Measurements from ENCODE around the gene HDAC7. TPM values are rescaled to one million over a fixed set of nuclear protein-coding genes. Genes with fewer than 3 reads are reported as not detected.

HDAC7 gene
- total RNA-seq, 2 experiments from 2014 or later = 373 to 382 TPM

- Mint-ChIP-seq H3K4me1 (ENCODE audit: low read depth) (peaks cover 13% of the 10 kb centered on the region), H3K27ac (no peak overlapping the region), H3K4me3 (no peak overlapping the region), H3K27me3 (no peaks in the 10 kb centered on the region), H3K36me3 (ENCODE audit: low read depth) (no peaks in the 10 kb centered on the region), H3K9me3 (no peaks in the 10 kb centered on the region)
- peak; percentile 89 for TF ChIP-seq CTCF (IDR thresholded peaks at IDR 0.05)
- ATAC-seq (peak; percentile 80), DNase-seq (peak; percentile 77)
- intact Hi-C loops (cut with micrococcal nuclease) = loop anchor here (2.0 to 5.0 kb wide), 2 partner anchors 24 to 60 kb away; partner anchors contain the start of gene RPAP3
- POLR2A ChIA-PET = interaction anchor here (0.9 to 2.2 kb wide), 9 partner anchors 11 to 50 kb away, joined by 3 to 15 read pairs (median 4); no protein-coding TSS in a partner anchor
- CTCF ChIA-PET = interaction anchor here (0.7 to 19.4 kb wide), 38 partner anchors 9 to 418 kb away, joined by 3 to 685 read pairs (median 7); partner anchors contain the start of genes ENDOU and RAPGEF3
Observed at GRCh38 chr12:47767216-47767724, 52.4 kb downstream of the HDAC7 start.

- ChIA-PET CTCF (interaction anchor here (0.7 to 19.4 kb wide), 43 partner anchors 10 to 419 kb away, joined by 3 to 685 read pairs (median 5); partner anchors contain the start of genes ENDOU, RAPGEF3 and VDR), POLR2A (interaction anchor here (0.9 to 2.1 kb wide), 10 partner anchors 10 to 50 kb away, joined by 3 to 15 read pairs (median 4); no protein-coding TSS in a partner anchor)
- no peaks in the 10 kb centered on the region for H3K27me3 Mint-ChIP-seq
- intact Hi-C loops (cut with micrococcal nuclease) = loop anchor here (2.0 to 5.0 kb wide), 2 partner anchors 24 to 59 kb away; partner anchors contain the start of gene RPAP3
- H3K9me3 Mint-ChIP-seq = no peaks in the 10 kb centered on the region
- peaks cover 13% of the 10 kb centered on the region for H3K4me1 Mint-ChIP-seq (ENCODE audit: low read depth)
- H3K36me3 Mint-ChIP-seq (ENCODE audit: low read depth) = no peaks in the 10 kb centered on the region
- ATAC-seq (peak; percentile 23), DNase-seq (no peak)
- no peak for TF ChIP-seq CTCF (IDR thresholded peaks at IDR 0.05)
- H3K27ac Mint-ChIP-seq = no peak overlapping the region
- H3K4me3 Mint-ChIP-seq = no peak overlapping the region
Observed at GRCh38 chr12:47766502-47767215, 53.0 kb downstream of the HDAC7 start.

DNA sequence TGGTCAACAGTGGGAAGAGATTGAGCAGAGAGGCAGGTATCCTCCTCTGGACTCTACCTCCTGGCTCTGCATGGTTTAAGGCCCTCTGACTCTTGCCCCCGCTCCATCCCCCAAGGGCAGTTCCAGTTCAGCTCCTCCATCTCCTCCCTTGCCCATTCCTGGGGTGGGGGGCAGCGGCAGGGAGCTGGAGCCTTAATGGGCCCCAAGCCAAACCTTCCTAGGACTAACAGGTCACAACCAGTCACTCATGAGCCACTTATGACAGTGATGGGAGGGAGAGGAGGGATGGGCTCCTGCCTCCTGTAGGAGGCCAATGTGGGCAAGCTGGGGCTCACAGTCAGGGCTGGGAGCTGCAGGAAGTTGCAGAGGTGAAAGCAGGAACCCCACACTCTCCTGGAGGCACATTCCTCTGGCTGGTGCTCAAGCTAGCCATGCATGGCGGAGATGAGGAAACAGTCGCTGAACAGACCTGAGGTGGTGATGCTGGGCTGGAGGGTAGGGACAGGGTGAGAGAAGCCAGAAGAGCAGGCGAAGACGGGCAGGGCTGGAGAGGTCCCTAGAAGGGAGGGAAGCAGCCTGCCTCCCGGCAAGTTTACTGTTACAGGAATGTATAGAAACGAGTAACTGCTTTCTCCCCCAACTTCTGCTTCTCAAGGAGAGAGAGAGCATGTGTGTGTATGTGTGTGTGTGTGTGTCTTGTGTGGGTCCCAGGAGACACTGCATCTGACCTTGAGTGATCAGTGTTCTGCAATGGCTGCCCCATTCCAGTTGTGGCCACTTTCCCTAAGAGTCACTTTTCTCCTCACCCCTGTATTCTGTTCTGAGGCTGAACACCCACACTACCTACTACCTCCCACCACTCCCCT lies 56.0 kb downstream of the HDAC7 start:
- Mint-ChIP-seq H3K4me1 (ENCODE audit: low read depth) (peaks cover 13% of the 10 kb centered on the region), H3K27ac (no peak overlapping the region), H3K36me3 (ENCODE audit: low read depth) (no peaks in the 10 kb centered on the region), H3K4me3 (no peak overlapping the region), H3K27me3 (no peaks in the 10 kb centered on the region), H3K9me3 (no peaks in the 10 kb centered on the region)
- no peak for TF ChIP-seq CTCF (IDR thresholded peaks at IDR 0.05)
- POLR2A ChIA-PET = interaction anchor here (1.6 to 1.8 kb wide), 2 partner anchors 9 to 15 kb away, joined by 5 read pairs; partner anchors contain the start of gene SLC48A1
- CTCF ChIA-PET = interaction anchor here (0.6 to 14.5 kb wide), 8 partner anchors 9 to 112 kb away, joined by 3 to 355 read pairs (median 7); no protein-coding TSS in a partner anchor
- DNase-seq (no peak), ATAC-seq (no peak)
- intact Hi-C loops (cut with micrococcal nuclease) = no loop called here

- Mint-ChIP-seq H3K36me3 (ENCODE audit: low read depth) (no peaks in the 10 kb centered on the region), H3K4me1 (ENCODE audit: low read depth) (peaks cover 18% of the 10 kb centered on the region), H3K4me3 (no peak overlapping the region), H3K27ac (no peak overlapping the region), H3K9me3 (no peaks in the 10 kb centered on the region), H3K27me3 (no peaks in the 10 kb centered on the region)
- no peak for TF ChIP-seq CTCF (IDR thresholded peaks at IDR 0.05)
- POLR2A ChIA-PET = interaction anchor here (1.6 to 1.8 kb wide), 2 partner anchors 10 to 16 kb away, joined by 5 read pairs; partner anchors contain the start of gene SLC48A1
- intact Hi-C loops (cut with micrococcal nuclease) = no loop called here
- CTCF ChIA-PET = interaction anchor here (0.6 to 14.5 kb wide), 10 partner anchors 9 to 111 kb away, joined by 3 to 355 read pairs (median 4); partner anchors contain the start of genes ENDOU and SLC48A1
- ATAC-seq = no peak
- DNase-seq = no peak
Observed at GRCh38 chr12:47762850-47763465, 56.7 kb downstream of the HDAC7 start.

All from activated CD8-positive, alpha-beta T cell treated with anti-CD3 and anti-CD28 coated beads for 36 hours (primary cell).